Hepatocyte (in vitro differentiated cells): ENCODE results near the gene MCF2L.

Experiments
- EZH2 ChIP-seq: fragments of 200-600 bp; sonication (generic); IDR thresholded peaks from 2 replicates; pipeline ENCODE4 v1.6.1; 2016; ENCODE audit warnings: antibody characterized with exemption, mild to moderate bottlenecking, borderline replicate concordance
- EZH2phosphoT487 ChIP-seq: fragments of 200-600 bp; sonication (generic); IDR thresholded peaks from one replicate; pipeline ENCODE4 v1.6.1; 2018; ENCODE audit warnings: antibody characterized with exemption, mild to moderate bottlenecking, low read depth, moderate library complexity; ENCODE audit not compliant: unreplicated experiment, severe bottlenecking
- TF ChIP-seq, protein P1 (sequence below): fragments of 200-600 bp; sonication (generic); IDR thresholded peaks from 2 replicates; pipeline ENCODE4 v1.5.1; 2016; ENCODE audit warnings: antibody characterized with exemption, mild to moderate bottlenecking; ENCODE audit not compliant: poor library complexity

DNA sequence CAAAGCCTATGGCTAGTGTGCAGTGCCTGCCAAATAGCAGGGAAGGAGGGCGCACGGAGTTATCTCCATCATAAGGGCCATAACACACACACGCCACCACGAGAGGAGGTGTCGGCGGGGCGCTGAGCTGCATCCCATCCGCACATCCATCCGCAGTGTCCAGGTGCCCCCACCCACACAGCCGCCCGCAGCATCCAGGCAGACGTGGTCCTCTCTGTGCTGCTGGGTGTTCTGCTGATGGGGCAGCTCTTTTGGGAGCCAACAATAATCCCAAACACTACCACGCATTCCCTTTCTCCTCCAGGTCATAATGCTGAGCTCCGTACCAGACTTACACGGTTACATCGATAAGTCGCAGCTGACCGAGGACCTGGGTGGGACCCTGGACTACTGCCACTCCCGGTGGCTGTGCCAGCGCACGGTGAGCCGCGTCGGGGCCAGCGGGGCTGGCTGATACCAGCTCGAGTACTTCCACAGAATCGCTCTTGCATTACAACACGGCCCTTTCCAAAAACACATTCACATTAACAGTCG, 95.1 kb downstream of the MCF2L start:
- no peak for TF ChIP-seq EZH2
- TF ChIP-seq EZH2phosphoT487: no peak
- TF ChIP-seq, protein P1, sequence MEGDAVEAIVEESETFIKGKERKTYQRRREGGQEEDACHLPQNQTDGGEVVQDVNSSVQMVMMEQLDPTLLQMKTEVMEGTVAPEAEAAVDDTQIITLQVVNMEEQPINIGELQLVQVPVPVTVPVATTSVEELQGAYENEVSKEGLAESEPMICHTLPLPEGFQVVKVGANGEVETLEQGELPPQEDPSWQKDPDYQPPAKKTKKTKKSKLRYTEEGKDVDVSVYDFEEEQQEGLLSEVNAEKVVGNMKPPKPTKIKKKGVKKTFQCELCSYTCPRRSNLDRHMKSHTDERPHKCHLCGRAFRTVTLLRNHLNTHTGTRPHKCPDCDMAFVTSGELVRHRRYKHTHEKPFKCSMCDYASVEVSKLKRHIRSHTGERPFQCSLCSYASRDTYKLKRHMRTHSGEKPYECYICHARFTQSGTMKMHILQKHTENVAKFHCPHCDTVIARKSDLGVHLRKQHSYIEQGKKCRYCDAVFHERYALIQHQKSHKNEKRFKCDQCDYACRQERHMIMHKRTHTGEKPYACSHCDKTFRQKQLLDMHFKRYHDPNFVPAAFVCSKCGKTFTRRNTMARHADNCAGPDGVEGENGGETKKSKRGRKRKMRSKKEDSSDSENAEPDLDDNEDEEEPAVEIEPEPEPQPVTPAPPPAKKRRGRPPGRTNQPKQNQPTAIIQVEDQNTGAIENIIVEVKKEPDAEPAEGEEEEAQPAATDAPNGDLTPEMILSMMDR: no peak
